Panc1 (cell line): ENCODE measurements around the gene DCLRE1B. TPM values are rescaled to one million over a fixed set of nuclear protein-coding genes. Genes with fewer than 3 reads are reported as not detected.

Source experiments
- ATAC-seq: fragments of 200-7000 bp; cut with Tn5 transposase; 2 replicates; pipeline ENCODE4 v1.9.1; 2020; ENCODE audit warnings: mild to moderate bottlenecking, moderate library complexity
- BruUV-seq: library from RNA; stranded (reverse); fragments of 400-500 nt; replicated peaks from 2 replicates; lab custom pipeline; 2021; lab: Mats Ljungman, UMichigan
- CTCF ChIA-PET: fragments of 300-600 bp; sonication (Branson Sonifier 250); formaldehyde crosslinking; loops from one replicate; lab custom pipeline; 2022; ENCODE audit warnings: antibody characterized with exemption; lab: Charles Lee
- POLR2A ChIA-PET: fragments of 300-600 bp; sonication (Branson Sonifier 250); formaldehyde crosslinking; loops from one replicate; lab custom pipeline; 2022; ENCODE audit warnings: antibody characterized with exemption; lab: Charles Lee
- DNase-seq: peaks from one replicate; pipeline ENCODE4 v3.0.0-alpha.2; 2010; ENCODE audit warnings: low read depth, low spot score
- H3K27ac ChIP-seq: 2 replicates; pipeline ENCODE4 v1.5.1; 2011; ENCODE audit warnings: mild to moderate bottlenecking, low read length, inconsistent platforms
- H3K27me3 ChIP-seq: fragments of 200-500 bp; sonication (Bioruptor generic); 2 replicates; pipeline ENCODE4 v1.6.0; 2014; ENCODE audit warnings: low read length, inconsistent platforms; ENCODE audit not compliant: control insufficient read depth, insufficient read depth
- H3K36me3 ChIP-seq: fragments of 200-500 bp; sonication (Bioruptor generic); 2 replicates; pipeline ENCODE4 v1.5.1; 2014; ENCODE audit warnings: inconsistent platforms, mild to moderate bottlenecking, low read length, moderate library complexity; ENCODE audit not compliant: control insufficient read depth, insufficient read depth
- H3K4me1 ChIP-seq: 2 replicates; pipeline ENCODE4 v1.5.1; 2011; ENCODE audit warnings: inconsistent platforms, mild to moderate bottlenecking, low read length, moderate library complexity; ENCODE audit not compliant: control insufficient read depth, insufficient read depth
- H3K4me3 ChIP-seq, 2 experiments: 2 replicates each; pipeline ENCODE4 v1.5.1; 2011 to 2012; ENCODE audit warnings: low read depth in 2 of 2, low read length in 2 of 2, mild to moderate bottlenecking in 2 of 2, inconsistent platforms in 1 of 2, moderate library complexity in 1 of 2
- H3K9me3 ChIP-seq: fragments of 200-500 bp; sonication (Bioruptor generic); 2 replicates; pipeline ENCODE4 v1.5.1; 2014; ENCODE audit warnings: low read depth, mild to moderate bottlenecking, inconsistent platforms, low read length, moderate library complexity; ENCODE audit not compliant: control insufficient read depth, insufficient read depth
- POLR2AphosphoS5 ChIP-seq: IDR thresholded peaks from 2 replicates; pipeline ENCODE4 v1.6.1; 2012; ENCODE audit warnings: mild to moderate bottlenecking, low read depth, low read length, moderate library complexity
- REST ChIP-seq, 2 experiments: IDR thresholded peaks; 2 replicates each; pipeline ENCODE4 v1.6.1; 2011 to 2012; ENCODE audit warnings: low read depth in 2 of 2, control low read depth in 1 of 2, low read length in 1 of 2, mild to moderate bottlenecking in 1 of 2, moderate library complexity in 1 of 2; ENCODE audit not compliant: insufficient read depth in 1 of 2
- SIN3A ChIP-seq: IDR thresholded peaks from 2 replicates; pipeline ENCODE4 v1.6.1; 2012; ENCODE audit warnings: low read depth, mild to moderate bottlenecking, low read length, moderate library complexity, borderline replicate concordance; ENCODE audit not compliant: insufficient read depth
- TCF7L2 ChIP-seq: IDR thresholded peaks from 2 replicates; pipeline ENCODE4 v1.6.1; 2011; ENCODE audit warnings: mild to moderate bottlenecking, low read depth, low read length, inconsistent platforms
- in situ Hi-C: cut with HindIII; loops from 2 replicates; pipeline ENCODE4 v1.10.0; 2016; ENCODE audit warnings: low sequenced_read_pairs, low pct_unique_long_range_greater_than_20kb
- intact Hi-C: fragments of 100-400 bp; cut with micrococcal nuclease; formaldehyde crosslinking; loops from one replicate; pipeline ENCODE4 v1.10.0; 2022; ENCODE audit not compliant: unreplicated experiment
- total RNA-seq: library from RNA; stranded (reverse); gene quantifications from one replicate; pipeline ENCODE4 v1.2.1, GENCODE V29; 2021; ENCODE audit not compliant: unreplicated experiment
- TF ChIP-seq, protein P1 (sequence below): fragments of 450-650 bp; IDR thresholded peaks from 2 replicates; pipeline ENCODE4 v1.5.1; 2017; ENCODE audit warnings: mild to moderate bottlenecking

Gene DCLRE1B
- total RNA-seq, 1 experiment from 2014 or later, result 8.6 TPM

DNA sequence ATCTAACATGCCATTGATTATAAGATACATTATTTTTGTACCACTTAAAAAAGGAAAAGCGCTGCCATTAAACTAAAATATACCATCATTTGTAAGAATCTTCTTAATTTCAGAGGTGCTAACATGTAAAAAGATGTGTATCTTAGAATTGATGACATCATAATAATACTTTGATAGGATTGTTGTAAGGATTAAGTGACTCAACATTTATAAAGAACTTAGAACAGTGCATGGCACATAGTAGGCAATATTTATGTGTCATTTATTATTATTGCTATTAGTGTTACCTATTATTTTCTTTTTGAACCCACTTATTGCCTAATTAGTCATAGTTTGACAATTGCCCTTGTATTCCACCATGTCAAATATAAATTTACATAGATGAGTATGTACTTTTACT, 45.8 kb downstream of the DCLRE1B start:
- Histone ChIP-seq H3K27me3 (no peaks in the 10 kb centered on the region), H3K27ac (no peak overlapping the region), H3K4me1 (no peaks in the 10 kb centered on the region), H3K4me3 (no peak overlapping the region), H3K9me3 (no peaks in the 10 kb centered on the region), H3K36me3 (peaks cover 10% of the 10 kb centered on the region)
- DNase-seq, result no peak
- BruUV-seq, result no TSS peak
- intact Hi-C loops, result no loop called here
- ChIA-PET POLR2A (no interaction called here), CTCF (no interaction called here)
- ATAC-seq, result no peak
- in situ Hi-C loops, result no loop called here
- TF ChIP-seq TCF7L2 (no peak), REST (IDR thresholded peaks at IDR 0.05; ENCODE audit: insufficient read depth in 1 of 2, low read depth in 2 of 2, low read length in 1 of 2) (no peak), SIN3A (no peak), POLR2AphosphoS5 (no peak)
- TF ChIP-seq, protein P1, sequence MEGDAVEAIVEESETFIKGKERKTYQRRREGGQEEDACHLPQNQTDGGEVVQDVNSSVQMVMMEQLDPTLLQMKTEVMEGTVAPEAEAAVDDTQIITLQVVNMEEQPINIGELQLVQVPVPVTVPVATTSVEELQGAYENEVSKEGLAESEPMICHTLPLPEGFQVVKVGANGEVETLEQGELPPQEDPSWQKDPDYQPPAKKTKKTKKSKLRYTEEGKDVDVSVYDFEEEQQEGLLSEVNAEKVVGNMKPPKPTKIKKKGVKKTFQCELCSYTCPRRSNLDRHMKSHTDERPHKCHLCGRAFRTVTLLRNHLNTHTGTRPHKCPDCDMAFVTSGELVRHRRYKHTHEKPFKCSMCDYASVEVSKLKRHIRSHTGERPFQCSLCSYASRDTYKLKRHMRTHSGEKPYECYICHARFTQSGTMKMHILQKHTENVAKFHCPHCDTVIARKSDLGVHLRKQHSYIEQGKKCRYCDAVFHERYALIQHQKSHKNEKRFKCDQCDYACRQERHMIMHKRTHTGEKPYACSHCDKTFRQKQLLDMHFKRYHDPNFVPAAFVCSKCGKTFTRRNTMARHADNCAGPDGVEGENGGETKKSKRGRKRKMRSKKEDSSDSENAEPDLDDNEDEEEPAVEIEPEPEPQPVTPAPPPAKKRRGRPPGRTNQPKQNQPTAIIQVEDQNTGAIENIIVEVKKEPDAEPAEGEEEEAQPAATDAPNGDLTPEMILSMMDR, result no peak

GRCh38 chr1:113951719-113952118, 46.6 kb downstream of the DCLRE1B start:
- ATAC-seq (no peak), DNase-seq (no peak)
- intact Hi-C loops (no loop called here), in situ Hi-C loops (no loop called here)
- H3K4me1 ChIP-seq, result no peaks in the 10 kb centered on the region
- no peak overlapping the region for H3K4me3 ChIP-seq
- POLR2A ChIA-PET, result interaction anchor here (0.6 kb wide), 1 partner anchor 761 kb away, joined by 3 read pairs; no protein-coding TSS in a partner anchor
- H3K36me3 ChIP-seq, result peaks cover 10% of the 10 kb centered on the region
- H3K27ac ChIP-seq, result no peak overlapping the region
- H3K27me3 ChIP-seq, result no peaks in the 10 kb centered on the region
- BruUV-seq, result no TSS peak
- no peak for TF ChIP-seq SIN3A
- no peak for TF ChIP-seq REST (IDR thresholded peaks at IDR 0.05; ENCODE audit: insufficient read depth in 1 of 2, low read depth in 2 of 2, low read length in 1 of 2)
- TF ChIP-seq, protein P1, result no peak
- no peak for TF ChIP-seq TCF7L2
- no peak for TF ChIP-seq POLR2AphosphoS5
- no peaks in the 10 kb centered on the region for H3K9me3 ChIP-seq
- CTCF ChIA-PET, result no interaction called here
